Prostate gland (tissue), 2 donors: ENCODE measurements around the gene EPHB2.

Experiments used
- POLR2A ChIP-seq: fragments of 450-650 bp; IDR thresholded peaks from one replicate; pipeline ENCODE4 v1.6.1; 2016; ENCODE audit warnings: antibody characterized with exemption, mild to moderate bottlenecking
- POLR2AphosphoS5 ChIP-seq: sonication (generic); formaldehyde crosslinking; IDR thresholded peaks from one replicate; pipeline ENCODE4 v1.6.1; 2017; ENCODE audit warnings: antibody characterized with exemption
- TF ChIP-seq, protein P1 (sequence below), 4 experiments: fragments of 200-600 bp in 2 of 4; fragments of 450-650 bp in 2 of 4; sonication (generic) in 2 of 4; IDR thresholded peaks; 1 replicate in 3 of 4; 2 replicates in 1 of 4; pipeline ENCODE4 v1.5.1; 2016 to 2019; ENCODE audit warnings: antibody characterized with exemption in 4 of 4, mild to moderate bottlenecking in 2 of 4, moderate library complexity in 2 of 4

DNA sequence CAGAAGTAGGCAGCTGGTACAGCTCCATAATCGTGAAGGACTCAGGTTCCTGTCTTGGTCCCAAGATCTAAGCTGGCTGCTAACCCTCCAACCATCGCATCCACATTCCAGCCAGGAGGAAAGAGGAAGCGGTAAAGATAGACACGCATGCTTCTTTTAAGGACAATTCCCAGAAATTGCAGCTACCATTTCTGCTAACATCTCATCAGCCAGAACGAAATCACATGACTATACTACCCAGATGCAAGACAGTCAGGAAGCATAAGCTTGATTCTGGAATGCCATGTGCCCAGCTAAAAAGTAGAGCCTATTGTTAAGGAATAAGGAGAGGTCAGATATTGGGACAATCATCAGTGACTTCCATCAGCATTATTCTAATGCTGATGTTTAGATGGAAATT, 110.4 kb downstream of the EPHB2 start:
- TF ChIP-seq POLR2A (no peak), POLR2AphosphoS5 (no peak)
- TF ChIP-seq, protein P1, sequence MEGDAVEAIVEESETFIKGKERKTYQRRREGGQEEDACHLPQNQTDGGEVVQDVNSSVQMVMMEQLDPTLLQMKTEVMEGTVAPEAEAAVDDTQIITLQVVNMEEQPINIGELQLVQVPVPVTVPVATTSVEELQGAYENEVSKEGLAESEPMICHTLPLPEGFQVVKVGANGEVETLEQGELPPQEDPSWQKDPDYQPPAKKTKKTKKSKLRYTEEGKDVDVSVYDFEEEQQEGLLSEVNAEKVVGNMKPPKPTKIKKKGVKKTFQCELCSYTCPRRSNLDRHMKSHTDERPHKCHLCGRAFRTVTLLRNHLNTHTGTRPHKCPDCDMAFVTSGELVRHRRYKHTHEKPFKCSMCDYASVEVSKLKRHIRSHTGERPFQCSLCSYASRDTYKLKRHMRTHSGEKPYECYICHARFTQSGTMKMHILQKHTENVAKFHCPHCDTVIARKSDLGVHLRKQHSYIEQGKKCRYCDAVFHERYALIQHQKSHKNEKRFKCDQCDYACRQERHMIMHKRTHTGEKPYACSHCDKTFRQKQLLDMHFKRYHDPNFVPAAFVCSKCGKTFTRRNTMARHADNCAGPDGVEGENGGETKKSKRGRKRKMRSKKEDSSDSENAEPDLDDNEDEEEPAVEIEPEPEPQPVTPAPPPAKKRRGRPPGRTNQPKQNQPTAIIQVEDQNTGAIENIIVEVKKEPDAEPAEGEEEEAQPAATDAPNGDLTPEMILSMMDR (IDR thresholded peaks at IDR 0.05) = no peak
